Ishikawa (cell line): ENCODE measurements around the gene INO80C.

Experiments
- CEBPB ChIP-seq: IDR thresholded peaks from 2 replicates; pipeline ENCODE4 v1.6.1; 2012
- EGR1 ChIP-seq: IDR thresholded peaks from 2 replicates; pipeline ENCODE4 v1.6.1; 2012
- EP300 ChIP-seq: IDR thresholded peaks from 2 replicates; pipeline ENCODE4 v1.6.1; 2012; ENCODE audit warnings: borderline replicate concordance
- NFIC ChIP-seq: IDR thresholded peaks from 2 replicates; pipeline ENCODE4 v1.6.1; 2012
- RAD21 ChIP-seq: IDR thresholded peaks from 2 replicates; pipeline ENCODE4 v1.6.1; 2012; ENCODE audit warnings: low read depth
- TAF1 ChIP-seq: IDR thresholded peaks from 2 replicates; pipeline ENCODE4 v1.6.1; 2012; ENCODE audit warnings: low read depth, mild to moderate bottlenecking
- TCF12 ChIP-seq: IDR thresholded peaks from 2 replicates; pipeline ENCODE4 v1.6.1; 2012; ENCODE audit warnings: low read depth
- YY1 ChIP-seq: IDR thresholded peaks from 2 replicates; pipeline ENCODE4 v1.6.1; 2012; ENCODE audit warnings: low read depth
- ZBTB7A ChIP-seq: IDR thresholded peaks from 2 replicates; pipeline ENCODE4 v1.6.1; 2012; ENCODE audit warnings: low read depth
- TF ChIP-seq, protein P1 (sequence below): IDR thresholded peaks from 2 replicates; pipeline ENCODE4 v1.6.1; 2012; ENCODE audit warnings: low read depth, mild to moderate bottlenecking

DNA sequence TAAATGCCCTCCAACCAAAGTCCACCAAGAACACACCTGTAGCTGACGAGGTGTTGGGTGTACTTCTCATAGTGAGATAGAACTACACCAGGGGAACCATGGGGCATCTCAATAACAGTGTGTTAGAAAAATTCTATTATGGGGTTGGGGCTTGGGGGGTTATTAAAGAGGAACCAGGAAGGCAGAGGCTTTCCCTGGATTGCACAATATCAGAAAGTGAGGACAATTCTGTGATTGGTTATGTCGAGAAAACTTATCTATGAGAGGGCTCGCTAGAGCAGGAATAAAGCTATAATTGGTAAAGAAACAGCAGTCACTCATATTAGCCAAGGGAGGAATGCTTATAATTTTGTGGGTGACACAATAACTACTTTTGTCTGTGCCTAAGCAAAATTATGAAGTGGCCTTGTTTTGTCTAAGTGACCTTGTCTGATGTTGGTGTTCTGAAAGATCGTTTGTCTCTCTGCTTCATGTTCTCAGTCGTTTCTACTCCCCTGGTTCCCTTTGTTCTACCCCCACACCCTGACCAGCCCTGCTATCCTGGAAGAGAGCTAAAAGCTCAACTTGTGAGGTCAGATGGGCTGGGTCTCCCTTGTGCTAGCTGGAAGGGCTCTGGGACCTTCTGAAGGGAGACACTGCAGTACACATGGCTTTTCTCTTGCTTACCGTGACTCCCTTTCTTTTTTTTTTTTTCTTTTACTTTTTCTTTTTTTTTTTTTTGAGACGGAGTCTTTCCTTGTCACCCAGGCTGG is 21.6 kb upstream of the INO80C start:
- TF ChIP-seq TAF1 (no peak), EGR1 (no peak), EP300 (no peak), ZBTB7A (no peak), CEBPB (peak; percentile 23; the same call in 1 of the 2 replicates), RAD21 (no peak), YY1 (no peak), NFIC (no peak), TCF12 (no peak)
- TF ChIP-seq, protein P1, sequence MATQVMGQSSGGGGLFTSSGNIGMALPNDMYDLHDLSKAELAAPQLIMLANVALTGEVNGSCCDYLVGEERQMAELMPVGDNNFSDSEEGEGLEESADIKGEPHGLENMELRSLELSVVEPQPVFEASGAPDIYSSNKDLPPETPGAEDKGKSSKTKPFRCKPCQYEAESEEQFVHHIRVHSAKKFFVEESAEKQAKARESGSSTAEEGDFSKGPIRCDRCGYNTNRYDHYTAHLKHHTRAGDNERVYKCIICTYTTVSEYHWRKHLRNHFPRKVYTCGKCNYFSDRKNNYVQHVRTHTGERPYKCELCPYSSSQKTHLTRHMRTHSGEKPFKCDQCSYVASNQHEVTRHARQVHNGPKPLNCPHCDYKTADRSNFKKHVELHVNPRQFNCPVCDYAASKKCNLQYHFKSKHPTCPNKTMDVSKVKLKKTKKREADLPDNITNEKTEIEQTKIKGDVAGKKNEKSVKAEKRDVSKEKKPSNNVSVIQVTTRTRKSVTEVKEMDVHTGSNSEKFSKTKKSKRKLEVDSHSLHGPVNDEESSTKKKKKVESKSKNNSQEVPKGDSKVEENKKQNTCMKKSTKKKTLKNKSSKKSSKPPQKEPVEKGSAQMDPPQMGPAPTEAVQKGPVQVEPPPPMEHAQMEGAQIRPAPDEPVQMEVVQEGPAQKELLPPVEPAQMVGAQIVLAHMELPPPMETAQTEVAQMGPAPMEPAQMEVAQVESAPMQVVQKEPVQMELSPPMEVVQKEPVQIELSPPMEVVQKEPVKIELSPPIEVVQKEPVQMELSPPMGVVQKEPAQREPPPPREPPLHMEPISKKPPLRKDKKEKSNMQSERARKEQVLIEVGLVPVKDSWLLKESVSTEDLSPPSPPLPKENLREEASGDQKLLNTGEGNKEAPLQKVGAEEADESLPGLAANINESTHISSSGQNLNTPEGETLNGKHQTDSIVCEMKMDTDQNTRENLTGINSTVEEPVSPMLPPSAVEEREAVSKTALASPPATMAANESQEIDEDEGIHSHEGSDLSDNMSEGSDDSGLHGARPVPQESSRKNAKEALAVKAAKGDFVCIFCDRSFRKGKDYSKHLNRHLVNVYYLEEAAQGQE = no peak
